ENCODE results near the gene FGFR2. TPM values are rescaled to one million over a fixed set of nuclear protein-coding genes. Genes with fewer than 3 reads are reported as not detected.

The FGFR2 gene
- polyA plus RNA-seq, 1 donor from 2014 or later, result 14.8 TPM

- Histone ChIP-seq H3K4me2 (ENCODE audit: low read length) (no peak overlapping the region), H3K27me3 (ENCODE audit: insufficient read depth, low read depth, low read length) (no peaks in the 10 kb centered on the region), H4K20me1 (ENCODE audit: insufficient read depth) (no peaks in the 10 kb centered on the region), H3K4me3 (ENCODE audit: low read length) (no peak overlapping the region), H2AFZ (ENCODE audit: low read depth, low read length) (no peak overlapping the region), H3K9ac (ENCODE audit: low read length) (no peak overlapping the region), H3K9me3 (ENCODE audit: low read length) (no peaks in the 10 kb centered on the region), H3K9me2 (ENCODE audit: insufficient read depth, low read length) (no peaks in the 10 kb centered on the region), H3K27ac (ENCODE audit: low read length) (no peak overlapping the region), H3K79me2 (replicated peaks; ENCODE audit: insufficient read depth, low read length) (no peaks in the 10 kb centered on the region), H3K36me3 (ENCODE audit: insufficient read depth, low read length) (no peaks in the 10 kb centered on the region), H3F3A (ENCODE audit: insufficient read depth, low read length, poor library complexity, severe bottlenecking) (no peaks in the 10 kb centered on the region)
- TF ChIP-seq RAD21 (conservative IDR thresholded peaks at IDR 0.05) (no peak), EP300 (conservative IDR thresholded peaks at IDR 0.05; ENCODE audit: poor library complexity, severe bottlenecking) (no peak), MXI1 (conservative IDR thresholded peaks at IDR 0.05; ENCODE audit: poor library complexity, severe bottlenecking) (no peak), EZH2 (IDR thresholded peaks at IDR 0.05; ENCODE audit: borderline replicate concordance, insufficient read depth, low read length, poor library complexity, severe bottlenecking) (no peak), CTCF (IDR thresholded peaks at IDR 0.05; ENCODE audit: poor library complexity, severe bottlenecking) (no peak), TAF1 (IDR thresholded peaks at IDR 0.05; ENCODE audit: low read depth) (no peak), POLR2AphosphoS5 (IDR thresholded peaks at IDR 0.05) (no peak), SMC3 (conservative IDR thresholded peaks at IDR 0.05; ENCODE audit: poor library complexity) (no peak)
- TF ChIP-seq, protein P1, sequence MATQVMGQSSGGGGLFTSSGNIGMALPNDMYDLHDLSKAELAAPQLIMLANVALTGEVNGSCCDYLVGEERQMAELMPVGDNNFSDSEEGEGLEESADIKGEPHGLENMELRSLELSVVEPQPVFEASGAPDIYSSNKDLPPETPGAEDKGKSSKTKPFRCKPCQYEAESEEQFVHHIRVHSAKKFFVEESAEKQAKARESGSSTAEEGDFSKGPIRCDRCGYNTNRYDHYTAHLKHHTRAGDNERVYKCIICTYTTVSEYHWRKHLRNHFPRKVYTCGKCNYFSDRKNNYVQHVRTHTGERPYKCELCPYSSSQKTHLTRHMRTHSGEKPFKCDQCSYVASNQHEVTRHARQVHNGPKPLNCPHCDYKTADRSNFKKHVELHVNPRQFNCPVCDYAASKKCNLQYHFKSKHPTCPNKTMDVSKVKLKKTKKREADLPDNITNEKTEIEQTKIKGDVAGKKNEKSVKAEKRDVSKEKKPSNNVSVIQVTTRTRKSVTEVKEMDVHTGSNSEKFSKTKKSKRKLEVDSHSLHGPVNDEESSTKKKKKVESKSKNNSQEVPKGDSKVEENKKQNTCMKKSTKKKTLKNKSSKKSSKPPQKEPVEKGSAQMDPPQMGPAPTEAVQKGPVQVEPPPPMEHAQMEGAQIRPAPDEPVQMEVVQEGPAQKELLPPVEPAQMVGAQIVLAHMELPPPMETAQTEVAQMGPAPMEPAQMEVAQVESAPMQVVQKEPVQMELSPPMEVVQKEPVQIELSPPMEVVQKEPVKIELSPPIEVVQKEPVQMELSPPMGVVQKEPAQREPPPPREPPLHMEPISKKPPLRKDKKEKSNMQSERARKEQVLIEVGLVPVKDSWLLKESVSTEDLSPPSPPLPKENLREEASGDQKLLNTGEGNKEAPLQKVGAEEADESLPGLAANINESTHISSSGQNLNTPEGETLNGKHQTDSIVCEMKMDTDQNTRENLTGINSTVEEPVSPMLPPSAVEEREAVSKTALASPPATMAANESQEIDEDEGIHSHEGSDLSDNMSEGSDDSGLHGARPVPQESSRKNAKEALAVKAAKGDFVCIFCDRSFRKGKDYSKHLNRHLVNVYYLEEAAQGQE (IDR thresholded peaks at IDR 0.05; ENCODE audit: borderline replicate concordance), result no peak
These were observed 18.0 kb upstream of the FGFR2 start for GRCh38 chr10:121616291-121616690.

- Histone ChIP-seq H3K79me2 (replicated peaks; ENCODE audit: insufficient read depth, low read length) (no peaks in the 10 kb centered on the region), H3F3A (ENCODE audit: insufficient read depth, low read length, poor library complexity, severe bottlenecking) (no peaks in the 10 kb centered on the region), H3K4me2 (ENCODE audit: low read length) (no peak overlapping the region), H2AFZ (ENCODE audit: low read depth, low read length) (no peak overlapping the region), H3K36me3 (ENCODE audit: insufficient read depth, low read length) (no peaks in the 10 kb centered on the region), H4K20me1 (ENCODE audit: insufficient read depth) (no peaks in the 10 kb centered on the region), H3K9ac (ENCODE audit: low read length) (no peak overlapping the region), H3K27ac (ENCODE audit: low read length) (no peak overlapping the region), H3K4me3 (ENCODE audit: low read length) (no peak overlapping the region), H3K27me3 (ENCODE audit: insufficient read depth, low read depth, low read length) (no peaks in the 10 kb centered on the region), H3K9me2 (ENCODE audit: insufficient read depth, low read length) (no peaks in the 10 kb centered on the region), H3K9me3 (ENCODE audit: low read length) (no peaks in the 10 kb centered on the region)
- TF ChIP-seq EP300 (conservative IDR thresholded peaks at IDR 0.05; ENCODE audit: poor library complexity, severe bottlenecking) (no peak), TAF1 (IDR thresholded peaks at IDR 0.05; ENCODE audit: low read depth) (no peak), RAD21 (conservative IDR thresholded peaks at IDR 0.05) (no peak), EZH2 (IDR thresholded peaks at IDR 0.05; ENCODE audit: borderline replicate concordance, insufficient read depth, low read length, poor library complexity, severe bottlenecking) (no peak)
These were observed 17.6 kb upstream of the FGFR2 start for GRCh38 chr10:121615836-121616235.
